GM10266 (cell line): Measurements from ENCODE around the gene RAD51AP2.

ENCODE experiments used
- DNase-seq: peaks from one replicate; pipeline ENCODE4 v3.0.0; 2012; ENCODE audit errors: extremely low spot score
- CTCF ChIP-seq: IDR thresholded peaks from 2 replicates; pipeline ENCODE4 v1.5.1; 2012; ENCODE audit warnings: mild to moderate bottlenecking, low read depth; ENCODE audit not compliant: control insufficient read depth, insufficient read depth; ENCODE audit errors: missing control alignments

RAD51AP2 gene

GRCh38 chr2:17461087-17461475, 57.2 kb downstream of the RAD51AP2 start:
- DNase-seq, result no peak
- TF ChIP-seq CTCF, result no peak
